ENCODE data around the gene EGFLAM. TPM values are rescaled to one million over a fixed set of nuclear protein-coding genes. Genes with fewer than 3 reads are reported as not detected.

EGFLAM gene
- polyA plus RNA-seq, 5 donors, result 8.9 to 14.8 (median 12.4) TPM

DNA sequence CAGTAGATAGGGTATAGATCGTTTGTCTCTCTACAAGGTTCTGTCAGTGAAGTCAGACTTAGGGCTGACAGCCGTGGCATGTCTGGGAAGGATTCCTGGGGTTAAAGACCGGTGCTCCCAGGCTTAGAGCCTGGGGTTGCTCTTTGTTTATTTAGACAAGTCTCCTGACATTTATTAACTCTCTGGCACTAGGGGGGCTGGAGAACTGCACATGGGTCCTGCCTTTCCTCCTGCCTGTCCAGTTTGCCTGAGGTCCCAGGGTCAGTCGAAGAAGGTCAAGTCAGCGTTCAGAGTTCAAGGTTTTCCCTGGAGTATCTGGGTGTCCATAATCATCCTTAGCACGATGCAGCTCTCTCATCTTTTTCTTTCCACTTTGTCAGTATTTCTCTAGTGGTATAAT lies 5.6 kb downstream of the EGFLAM start:
- DNase-seq, result no peak

DNA sequence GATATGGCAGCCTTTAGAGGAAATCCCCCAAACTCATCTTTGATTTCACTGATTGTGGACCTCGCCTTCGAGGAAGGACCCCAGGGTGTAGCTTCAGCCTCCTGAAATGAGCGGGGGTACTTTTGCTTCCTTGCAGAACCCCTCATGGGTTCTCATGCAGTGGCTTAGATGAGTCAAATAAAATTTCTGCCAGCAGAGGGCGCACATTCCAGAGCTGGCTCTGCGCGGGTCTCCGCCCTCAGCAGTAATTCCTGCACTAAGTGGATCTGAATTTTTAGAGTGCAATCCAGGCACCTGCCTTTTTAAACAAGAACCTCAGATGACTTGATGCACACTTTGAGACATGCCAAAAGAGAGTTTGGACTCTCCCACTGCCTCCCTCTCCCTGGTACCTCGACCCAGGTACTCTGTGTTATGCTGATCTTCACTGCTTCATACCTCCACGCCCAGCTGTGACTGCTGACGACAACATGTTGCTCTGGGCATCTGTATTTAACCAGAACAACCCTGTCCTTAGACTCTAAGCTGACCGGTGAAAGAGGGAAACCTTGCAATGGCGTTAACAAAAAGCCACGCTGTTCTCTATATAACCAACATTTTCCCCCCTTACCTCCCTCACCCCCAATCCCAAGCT lies 7.3 kb downstream of the EGFLAM start:
- DNase-seq, result peak in 1 of 2 donors; percentile 56

DNA sequence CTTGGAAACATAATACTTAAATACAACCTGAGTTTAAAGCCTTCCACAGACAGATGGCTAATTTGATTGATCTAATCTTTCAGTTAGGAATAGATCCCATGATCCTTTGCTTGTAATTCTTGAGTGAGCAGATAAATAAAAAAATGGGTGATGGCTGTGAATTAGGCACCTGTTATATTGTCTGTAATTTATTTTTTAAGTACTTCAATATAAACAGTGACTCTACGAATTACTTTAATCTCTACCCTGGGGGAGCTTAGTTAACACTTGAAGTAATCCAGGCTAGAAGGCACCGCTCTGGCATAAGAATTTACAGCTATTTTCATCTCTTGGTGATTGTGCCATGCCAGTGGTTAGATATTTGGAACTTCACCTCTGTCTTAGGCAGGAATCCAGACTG lies 9.0 kb downstream of the EGFLAM start:
- no peak for DNase-seq

DNA sequence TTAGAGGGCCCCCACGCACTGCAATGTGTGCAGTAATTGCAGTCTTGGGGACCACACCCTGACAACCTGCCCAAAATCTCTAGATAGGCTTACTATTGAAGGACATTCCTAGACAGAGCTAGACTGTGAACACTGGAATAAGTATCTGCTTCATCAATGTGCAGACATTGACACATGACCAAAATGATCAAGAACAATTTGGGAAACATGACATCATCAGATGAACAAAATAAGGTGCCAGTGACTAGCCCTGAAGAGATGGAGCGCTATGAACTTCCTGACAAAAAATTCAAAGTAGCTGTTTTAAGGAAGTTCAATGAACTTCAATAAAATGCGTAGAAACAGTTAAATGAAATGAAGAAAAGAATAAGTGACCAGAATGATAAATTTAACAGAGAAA lies 15.3 kb downstream of the EGFLAM start:
- no peak for DNase-seq

DNA sequence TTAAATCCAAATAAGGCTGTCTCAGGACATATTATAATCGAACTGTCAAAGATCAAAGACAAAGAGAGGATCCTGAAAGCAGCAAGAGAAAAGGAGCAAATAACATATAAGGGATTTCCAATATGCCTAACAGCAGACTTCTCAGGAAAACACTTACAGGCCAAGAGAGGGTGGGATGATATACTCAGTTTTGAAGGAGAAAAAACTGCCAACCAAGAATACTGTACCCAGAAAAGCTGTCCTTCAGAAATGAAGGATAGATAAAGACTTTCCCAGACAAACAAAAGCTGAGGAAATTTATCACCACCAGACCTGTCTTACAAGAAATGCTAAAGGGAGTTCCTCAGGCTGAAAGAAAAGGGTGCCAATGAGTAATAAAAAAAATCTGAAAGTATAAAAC lies 16.0 kb downstream of the EGFLAM start:
- DNase-seq, result no peak

DNA sequence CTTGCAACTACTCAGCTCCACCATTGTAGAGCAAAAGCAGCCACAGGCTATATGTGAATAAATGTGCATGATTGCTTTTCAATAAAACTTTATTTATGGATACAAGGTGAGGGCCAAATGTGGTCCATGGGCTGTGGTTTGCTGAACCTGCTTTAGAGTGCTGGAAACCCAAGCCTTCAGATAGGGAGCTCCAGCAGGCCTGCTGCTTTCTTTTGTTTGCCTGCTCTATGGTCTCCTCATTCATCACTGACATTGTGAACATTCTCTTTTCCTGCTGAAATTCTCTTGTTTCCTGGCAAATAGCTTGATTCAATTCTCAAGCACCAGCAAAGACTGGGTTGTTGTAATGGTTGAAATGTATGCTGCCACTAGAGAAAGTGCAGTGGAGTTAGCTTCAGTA lies 26.0 kb downstream of the EGFLAM start:
- no peak for DNase-seq

DNA sequence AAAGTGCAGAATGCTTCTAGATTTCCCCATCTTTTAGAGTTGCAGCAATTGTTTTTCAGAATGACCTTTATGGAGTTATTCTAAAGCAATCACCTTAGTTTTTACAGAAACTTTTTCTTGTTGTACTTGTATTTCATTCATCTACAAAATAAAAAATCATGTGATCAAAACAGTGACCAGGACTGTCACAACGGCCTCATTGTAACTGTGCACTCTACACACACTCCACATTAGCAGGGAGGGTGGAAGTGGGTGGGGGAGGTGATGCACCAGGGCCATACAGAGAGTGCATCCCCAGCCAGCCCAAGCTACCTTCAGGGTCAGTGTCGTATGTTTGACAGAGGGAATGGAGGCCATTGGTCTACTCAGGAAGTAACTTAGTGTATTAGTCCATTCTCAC lies 26.9 kb downstream of the EGFLAM start:
- no peak for DNase-seq

DNA sequence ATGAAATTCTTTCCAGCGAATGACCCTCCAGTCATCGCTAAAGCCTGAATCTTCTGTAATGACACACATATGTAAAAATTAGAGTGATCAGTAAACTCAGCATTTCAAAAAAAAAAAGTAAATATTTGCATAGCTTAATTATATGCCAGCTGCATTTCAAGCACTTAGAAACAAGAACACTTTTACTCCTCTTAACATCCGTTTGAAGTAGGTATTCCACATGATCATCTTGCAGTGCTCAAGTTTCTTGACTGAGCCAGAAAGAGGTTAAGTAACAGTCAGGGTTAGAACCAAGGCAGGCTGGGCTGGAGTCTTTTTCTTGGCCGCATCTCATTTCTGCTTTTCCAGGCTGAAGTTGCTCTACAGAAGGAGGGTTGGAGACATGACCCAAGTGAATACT lies 27.6 kb downstream of the EGFLAM start:
- no peak for DNase-seq

DNA sequence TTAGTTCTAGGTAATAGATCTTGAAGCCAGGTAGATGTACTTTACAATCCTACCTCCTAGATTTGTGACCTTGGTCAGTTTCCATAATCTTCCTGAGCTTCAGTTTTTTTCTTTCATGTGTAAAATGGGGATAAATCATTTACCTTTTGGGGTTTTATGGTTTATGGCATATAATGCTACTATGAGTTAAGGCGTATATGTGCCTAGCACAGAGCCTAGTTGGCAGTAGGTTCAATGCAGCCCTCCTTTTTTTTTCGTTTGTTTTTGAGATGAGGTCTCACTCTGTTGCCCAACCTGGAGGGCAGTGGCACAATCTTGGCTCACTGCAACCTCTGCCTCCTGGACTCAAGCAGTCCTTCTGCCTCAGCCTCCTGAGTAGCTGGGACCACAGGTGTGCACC lies 28.8 kb downstream of the EGFLAM start:
- no peak for DNase-seq

DNA sequence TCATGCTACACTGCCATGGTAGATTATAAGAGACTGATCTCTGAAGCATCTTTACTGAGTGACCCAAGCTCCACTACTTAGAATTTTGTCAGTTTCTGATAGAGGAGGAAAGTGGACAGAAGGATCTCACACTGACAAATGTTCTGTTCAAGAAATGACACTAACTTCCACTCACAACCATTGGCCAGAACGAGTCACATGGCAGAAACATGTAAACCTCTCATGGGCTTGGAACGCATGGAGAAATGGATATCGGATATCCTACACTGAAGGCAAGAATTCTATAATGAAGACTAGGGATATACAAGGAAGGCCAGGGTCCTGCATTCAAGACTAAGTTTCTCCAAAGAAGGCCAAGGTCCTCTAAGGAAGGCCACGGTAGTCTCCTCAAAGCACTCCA lies 31.1 kb downstream of the EGFLAM start:
- no peak for DNase-seq

DNA sequence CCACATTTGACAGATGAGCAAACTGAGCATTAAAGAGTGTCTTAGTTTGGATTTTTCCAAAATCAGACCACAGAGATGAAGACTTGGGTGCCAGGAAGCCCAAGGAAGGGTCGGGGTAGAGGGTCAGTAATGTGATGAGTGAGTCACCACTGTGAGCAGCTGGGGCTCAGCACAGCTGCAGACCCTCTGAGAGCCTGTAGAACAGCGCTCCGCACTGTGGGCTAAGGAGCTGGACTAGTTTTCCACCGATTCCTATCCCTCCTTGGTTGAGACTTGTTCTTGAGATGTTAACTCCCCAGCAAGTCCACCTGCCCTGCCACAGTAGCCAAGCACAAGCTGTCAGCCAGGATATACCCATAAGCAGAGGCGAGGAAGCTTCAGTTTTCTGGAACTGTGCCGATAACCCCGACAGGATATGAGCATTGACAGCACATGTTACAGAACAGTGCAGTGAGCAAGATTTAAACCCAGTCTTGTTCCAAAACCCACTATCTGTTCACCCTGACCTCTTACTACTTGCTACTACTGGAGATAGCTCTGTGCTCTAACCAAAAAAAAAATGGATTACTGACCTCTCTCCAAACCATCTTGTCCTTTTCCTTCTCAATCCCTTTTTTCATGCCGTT lies 31.8 kb downstream of the EGFLAM start:
- no peak for DNase-seq

DNA sequence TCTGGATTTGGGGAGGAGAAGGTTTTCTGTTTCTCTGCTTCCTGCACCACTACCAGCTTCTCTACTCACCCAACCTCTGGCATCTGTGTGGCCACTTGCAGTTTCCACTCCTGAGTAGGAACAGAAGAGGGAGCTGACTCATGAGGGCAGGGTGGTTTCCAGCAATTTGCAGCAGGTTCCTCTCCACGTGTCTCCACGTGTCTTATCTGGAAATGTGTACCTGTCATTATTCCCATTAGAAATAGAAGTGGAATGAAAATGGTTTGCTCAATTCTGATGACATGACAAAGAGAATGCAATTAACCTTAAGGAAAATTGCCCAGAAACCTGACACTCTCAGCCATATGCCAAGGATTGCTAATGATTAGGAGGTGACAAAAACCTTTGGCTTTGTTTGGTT lies 33.0 kb downstream of the EGFLAM start:
- no peak for DNase-seq

DNA sequence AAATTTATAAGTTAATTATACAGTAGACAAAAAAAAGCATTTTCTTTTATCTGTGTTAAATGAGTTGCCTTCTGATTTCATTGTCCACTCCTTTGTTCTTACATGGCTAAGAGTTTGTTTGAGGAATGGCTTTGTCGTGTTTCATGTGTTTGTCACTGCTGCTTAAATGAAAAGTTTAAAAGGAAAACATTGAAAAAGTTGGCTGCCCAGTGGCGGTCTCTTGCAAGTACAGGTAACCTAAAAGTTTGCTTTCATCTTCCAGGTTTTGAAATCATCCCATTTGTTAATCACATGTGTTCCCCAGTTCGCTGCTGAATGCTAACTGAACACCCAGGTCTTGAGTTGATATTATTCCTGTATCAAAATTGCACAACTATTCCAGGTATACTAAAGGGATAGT lies 33.9 kb downstream of the EGFLAM start:
- DNase-seq, result no peak

DNA sequence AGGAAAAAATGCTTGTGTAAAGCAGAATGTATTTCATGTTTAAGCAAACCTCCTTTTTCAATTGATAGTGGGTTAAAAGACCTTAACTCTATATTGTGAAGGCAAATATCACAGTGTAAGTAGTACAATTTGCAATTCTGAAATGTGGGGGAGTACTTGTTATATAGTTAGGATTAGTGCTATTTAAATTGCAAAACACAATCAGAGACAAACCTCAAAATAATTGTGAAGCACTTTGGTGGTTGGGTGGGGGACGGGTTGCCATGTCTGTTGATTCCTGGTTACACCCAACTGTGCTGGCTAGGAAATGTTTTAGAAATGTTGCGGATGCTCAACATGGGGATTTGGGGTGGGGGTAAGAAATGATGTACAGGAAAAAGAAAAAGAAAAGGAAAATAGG lies 37.4 kb downstream of the EGFLAM start:
- DNase-seq, result no peak

DNA sequence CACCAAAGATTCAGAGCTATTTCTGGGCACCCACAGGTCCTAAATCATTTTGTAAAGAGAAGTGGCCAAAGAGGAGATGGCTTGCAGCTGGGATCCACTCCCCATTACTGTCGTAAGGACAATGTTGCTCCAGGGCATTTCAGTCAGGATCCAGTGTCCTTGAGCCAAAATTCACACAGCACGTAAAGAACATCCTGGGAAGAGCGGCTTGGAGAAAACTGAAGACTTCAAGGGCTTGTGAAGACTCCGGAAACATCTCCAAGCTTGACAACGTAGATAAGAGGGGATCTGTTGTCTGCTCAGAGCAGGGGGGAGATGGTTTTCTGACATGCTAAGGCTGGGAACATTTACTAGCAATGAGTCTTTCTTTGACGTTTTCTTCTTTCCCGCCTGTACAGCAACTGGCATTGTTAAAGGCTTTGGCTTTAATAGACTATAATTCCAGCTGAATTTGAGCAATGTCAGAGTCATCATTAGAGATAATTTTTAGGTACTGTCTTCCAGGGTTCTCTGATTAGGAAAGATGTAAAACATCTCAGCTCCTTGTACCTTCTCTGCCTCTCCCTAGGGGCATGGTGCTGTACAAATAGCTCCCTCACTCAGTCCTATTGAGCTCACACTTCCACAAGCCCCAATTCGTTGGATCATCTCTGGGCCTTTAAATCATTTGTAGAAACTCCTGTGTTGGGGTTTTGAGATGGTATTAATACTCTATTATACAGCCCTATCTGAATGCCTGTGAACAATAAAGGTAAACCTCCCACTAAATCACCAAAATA lies 39.7 kb downstream of the EGFLAM start:
- DNase-seq, result peak; percentile 57 to 60

DNA sequence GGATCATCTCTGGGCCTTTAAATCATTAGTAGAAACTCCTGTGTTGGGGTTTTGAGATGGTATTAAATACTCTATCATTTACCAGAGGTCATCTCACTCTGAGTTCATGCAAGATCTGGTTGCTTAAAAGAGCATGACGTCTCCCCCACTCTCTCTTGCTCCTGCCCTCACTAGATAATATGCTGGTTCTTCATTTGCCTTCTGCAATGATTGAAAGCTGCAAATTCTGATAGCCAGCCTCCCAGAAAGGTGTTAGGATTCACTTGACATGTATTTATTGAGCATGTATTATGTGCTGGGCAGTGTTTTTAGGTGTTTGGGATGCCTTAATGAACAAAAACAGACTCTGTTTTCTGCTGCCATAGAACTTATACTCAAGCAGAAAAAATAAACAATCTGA lies 41.2 kb downstream of the EGFLAM start:
- no peak for DNase-seq

DNA sequence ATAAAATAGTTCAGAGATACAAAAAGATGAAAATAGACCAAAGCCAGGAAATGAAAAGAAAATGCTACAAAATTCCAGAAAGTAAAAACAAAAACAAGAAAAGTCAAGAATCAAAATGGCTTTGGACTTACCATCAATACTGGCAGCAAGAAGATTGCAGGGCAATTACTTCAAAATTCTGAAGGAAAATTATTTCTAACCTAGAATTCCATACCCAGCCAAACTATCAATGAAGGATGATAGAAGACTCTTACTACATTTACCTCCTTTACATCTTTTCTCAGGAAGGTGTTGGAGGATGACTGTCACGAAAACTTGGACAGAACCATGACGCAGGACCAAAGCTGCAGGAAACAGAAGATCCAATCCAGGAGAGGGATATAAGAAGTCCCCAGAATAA lies 46.8 kb downstream of the EGFLAM start:
- no peak for DNase-seq

DNA sequence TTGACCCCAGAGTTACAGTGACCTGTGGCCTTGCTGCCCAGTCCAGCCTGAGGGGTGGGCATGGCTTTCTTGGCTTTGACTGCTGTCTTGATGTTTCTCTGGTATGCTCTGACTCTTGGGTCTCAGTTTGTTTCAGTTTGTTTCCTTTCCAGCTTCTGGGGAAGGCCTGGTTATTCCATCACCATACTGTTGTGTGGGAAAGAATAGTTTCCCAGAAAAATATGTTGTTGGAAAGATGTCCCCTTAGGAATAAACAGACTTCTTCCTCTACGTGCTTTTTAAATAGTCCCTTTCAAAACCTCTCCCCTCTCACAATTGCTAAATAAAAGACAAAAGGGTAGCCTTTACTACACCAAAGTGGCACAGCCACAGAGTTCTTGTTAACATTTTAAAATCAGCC lies 49.5 kb downstream of the EGFLAM start:
- no peak for DNase-seq

DNA sequence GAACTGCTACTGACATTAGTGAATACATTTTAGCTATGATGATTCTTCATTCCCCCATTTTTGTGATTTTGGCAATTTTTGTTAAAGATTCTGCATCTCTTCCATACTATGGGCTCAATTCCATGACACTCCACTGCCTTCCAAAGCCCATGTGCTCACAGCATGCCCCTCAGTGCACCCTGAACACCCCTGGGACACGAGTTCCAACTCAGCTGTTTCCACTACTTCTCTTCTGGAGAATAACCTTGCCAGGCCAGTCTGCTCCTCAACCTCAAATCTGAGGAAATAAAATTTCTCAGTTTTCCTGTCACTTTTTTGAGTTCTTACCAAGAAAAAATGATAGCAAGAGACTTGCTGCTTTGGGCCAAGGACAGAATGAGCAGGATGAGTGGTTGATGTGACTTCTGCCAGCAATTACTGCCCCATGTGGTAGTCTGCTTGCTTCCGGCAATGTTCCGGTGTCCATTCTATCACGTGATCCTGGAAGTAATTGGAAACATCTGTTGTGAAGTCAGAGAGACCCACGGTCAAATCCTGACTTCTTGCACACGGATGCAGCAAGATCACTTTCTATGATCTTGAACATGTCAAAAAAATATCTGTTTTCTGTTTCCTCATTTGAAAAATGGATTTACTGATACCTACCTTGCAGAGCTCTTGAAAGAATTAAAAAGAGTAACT lies 58.3 kb downstream of the EGFLAM start:
- peak; percentile 13 to 16 for DNase-seq

DNA sequence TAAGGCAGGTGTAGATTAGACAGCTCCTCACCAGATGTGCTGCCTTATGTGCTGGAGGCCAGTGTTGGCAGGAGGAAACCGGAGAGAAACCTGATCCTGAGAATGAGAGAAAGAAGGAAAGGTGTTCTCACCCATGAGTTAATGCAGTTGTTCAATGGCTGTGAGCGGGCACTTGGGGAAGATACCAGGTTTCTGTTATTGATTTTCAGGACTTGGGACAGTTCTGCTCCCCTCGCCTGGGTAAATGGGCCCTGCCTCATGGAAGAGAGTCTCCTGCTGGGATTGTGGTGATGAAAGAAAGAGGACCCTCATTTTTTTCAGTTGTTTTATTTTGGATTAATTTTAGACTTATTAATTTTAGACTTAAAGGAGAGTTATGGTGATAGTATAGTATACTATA lies 59.5 kb downstream of the EGFLAM start:
- no peak for DNase-seq

DNA sequence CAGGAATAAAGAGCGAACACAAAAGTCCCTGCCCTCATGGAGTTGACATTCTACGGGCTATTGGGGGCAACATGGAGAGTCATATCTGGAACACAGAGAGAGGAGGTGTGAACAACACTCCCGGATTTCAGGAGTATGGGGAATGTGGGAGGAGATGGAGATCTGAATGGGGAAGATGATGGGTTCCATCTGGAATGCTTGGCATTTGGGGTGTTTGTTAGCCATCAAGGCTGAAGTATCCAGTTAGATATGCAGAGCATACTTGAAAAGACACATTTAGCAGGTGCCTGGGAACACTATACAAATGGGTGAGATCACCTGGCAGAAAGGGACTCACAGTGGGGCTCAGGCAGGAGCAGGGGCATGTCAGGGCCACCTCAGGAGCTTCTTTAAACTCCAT lies 61.1 kb downstream of the EGFLAM start:
- DNase-seq, result no peak

DNA sequence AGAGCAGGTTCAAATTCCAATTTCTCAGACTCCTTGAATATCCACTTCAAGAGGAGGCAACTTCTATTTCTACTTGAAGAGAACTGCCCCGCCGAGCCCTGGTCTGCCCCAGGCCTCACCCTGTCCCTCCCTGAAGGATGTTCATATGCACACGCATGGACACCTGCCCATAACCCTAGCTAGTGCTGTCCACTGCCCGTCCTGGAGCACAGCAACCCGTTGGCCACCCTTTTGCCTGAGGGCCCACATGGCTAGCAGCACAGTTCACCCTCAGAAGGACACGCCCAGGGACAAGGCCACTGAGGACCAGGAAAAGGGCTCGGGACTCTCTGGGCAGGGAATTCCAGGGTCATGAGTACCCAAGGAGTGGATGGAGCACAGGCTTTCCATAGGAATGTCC lies 63.6 kb downstream of the EGFLAM start:
- no peak for DNase-seq

All from right lung (tissue), 5 donors.